HG02588 (cell line): ENCODE measurements around the gene CYP26C1.

Experiments
- ATAC-seq: cut with Tn5 transposase; IDR thresholded peaks from one replicate; pipeline ENCODE4 v1.9.1; 2021; ENCODE audit warnings: mild to moderate bottlenecking, moderate library complexity; ENCODE audit not compliant: unreplicated experiment

CYP26C1 gene

GRCh38 chr10:93110472-93111146 lies 50.0 kb downstream of the CYP26C1 start:
- peak; percentile 60 for ATAC-seq

- no peak for ATAC-seq
Observed at GRCh38 chr10:93113042-93113441, 52.4 kb downstream of the CYP26C1 start.

- ATAC-seq, result no peak
Observed at GRCh38 chr10:93115661-93116383, 55.2 kb downstream of the CYP26C1 start.
